NCI-H1436 treated with DMSO at 0.1 percent for 48 hours (cell line): ENCODE data around the gene PTPRK.

Experiments used
- DNase-seq: peaks from one replicate; lab custom pipeline; 2025; lab: John Stamatoyannopoulos, UW

PTPRK gene

DNA sequence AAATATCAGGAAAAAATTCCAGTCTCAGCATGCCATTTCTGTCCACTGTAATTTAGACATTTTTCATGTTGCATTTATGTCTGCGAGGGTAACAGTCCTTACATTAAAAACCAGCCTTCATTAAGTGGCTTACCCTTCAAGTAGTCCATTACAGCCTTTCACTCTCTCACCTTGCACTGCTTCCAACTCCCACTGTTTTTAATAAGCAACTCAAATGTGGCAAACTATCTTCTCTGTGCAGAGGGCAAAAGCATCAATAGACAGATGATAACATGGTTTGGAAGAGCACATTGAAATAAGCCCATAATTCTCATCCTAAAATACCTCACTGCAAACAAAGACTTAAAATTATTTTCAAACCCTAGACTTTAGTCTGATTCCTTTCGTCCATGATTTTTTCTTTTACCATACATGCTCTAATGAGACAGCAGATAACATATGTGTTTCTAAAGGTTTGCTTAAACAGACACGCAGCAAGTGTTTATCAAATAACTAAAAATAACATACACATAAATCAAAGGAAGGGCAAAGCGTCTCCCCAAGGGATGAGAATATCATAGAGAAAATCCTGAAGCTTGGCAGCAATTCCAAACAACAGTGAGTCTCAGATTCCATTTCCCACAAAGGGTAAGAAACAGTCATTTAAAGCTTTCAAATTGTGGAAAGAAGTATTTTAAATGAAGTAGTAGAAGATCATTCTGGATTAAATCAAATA lies 130.4 kb downstream of the PTPRK start:
- DNase-seq, result no peak

DNA sequence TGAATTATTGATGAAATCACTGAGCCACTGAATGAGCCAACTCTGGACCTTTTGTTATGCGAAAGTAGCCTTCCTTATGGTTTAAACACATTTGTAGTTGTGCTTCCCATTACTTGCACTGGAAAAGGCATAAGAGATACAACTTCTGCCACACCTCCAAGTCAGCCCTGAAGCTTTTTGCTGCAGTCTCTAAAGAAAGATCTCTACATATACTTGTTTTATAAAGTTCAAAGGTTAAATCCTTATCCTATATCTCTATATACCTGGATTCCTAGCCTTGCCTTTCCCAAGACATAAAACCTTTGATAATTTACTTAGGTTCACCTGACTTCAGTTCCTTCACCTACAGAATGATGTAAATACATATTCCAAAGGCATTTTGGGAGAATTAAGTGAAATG lies 132.0 kb downstream of the PTPRK start:
- no peak for DNase-seq

DNA sequence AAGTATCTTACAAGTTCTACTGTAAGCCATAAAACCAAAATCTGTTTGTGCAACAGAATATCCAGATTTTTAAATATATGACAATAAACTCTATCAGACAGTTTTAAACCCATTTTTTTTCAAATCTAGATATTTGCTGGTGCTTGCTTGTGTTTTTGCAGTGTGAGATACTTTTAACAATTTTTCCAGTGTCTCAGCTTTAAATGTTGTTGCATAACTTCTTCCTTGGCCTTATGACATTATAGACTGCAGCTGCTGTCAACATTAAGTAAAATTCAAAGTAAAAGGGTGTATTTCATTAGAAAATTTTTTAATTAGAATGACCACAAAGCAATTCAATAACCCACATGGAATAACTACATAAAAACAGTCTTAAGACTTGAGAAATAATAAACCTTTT lies 139.5 kb downstream of the PTPRK start:
- DNase-seq, result no peak

DNA sequence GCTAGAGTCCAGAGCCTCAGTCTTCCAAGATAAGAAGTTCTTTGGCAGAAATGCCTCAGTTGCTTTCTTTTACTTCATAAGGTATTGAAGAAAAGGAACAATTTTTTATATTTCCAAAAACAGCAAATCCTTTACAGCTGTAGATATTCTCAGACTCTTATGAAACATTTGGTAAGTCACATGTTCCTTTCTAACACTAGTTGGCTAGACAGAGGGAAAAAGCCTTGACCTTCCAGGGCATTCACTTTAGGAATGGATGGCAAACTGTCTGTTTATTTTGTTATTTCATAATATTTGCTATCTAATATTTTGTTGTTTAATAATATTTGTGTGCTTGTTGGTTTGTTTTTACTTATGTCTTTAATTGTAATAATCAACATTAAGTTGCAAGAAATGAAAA lies 140.8 kb downstream of the PTPRK start:
- no peak for DNase-seq

DNA sequence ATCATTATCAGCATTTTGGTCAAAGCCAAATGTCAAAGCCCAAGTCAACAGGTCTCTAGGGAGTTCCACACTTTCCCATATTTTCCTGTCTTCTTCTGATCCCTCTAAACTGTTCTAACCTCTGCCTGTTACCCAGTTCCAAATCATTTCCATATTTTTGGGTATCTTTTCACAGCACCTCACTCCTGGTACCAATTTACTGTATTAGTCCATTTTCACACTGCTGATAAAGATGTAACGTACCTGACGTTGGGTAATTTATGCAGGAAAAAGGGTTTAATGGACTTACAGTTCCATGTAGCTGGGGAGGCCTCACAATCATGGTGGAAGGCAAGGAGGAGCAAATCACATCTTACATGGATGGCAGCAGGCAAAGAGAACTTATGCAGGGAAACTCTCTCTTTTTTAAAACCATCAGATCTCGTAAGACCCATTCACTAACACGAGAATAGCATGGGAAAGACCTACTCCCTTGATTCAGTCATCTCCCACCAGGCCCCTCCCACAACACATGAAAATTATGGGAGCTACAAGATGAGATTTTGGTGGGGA lies 143.4 kb downstream of the PTPRK start:
- no peak for DNase-seq

DNA sequence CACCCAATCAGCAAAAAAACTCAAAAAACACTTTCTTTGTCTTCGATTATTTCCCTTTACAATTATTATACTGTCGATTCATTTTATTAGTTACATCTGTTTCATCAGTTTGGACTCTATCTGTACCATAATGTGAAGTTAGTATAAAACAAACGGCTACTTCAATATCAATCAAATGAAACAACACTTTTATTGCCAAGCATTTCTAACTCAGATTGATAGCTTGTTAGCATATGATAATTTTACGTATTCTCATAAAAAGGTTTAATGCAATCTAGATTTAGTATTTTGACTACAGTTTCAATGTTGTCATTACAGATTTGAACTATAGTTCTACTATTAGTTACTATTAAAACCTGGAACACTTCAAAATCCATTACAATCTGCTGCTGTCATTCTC lies 149.3 kb downstream of the PTPRK start:
- no peak for DNase-seq

DNA sequence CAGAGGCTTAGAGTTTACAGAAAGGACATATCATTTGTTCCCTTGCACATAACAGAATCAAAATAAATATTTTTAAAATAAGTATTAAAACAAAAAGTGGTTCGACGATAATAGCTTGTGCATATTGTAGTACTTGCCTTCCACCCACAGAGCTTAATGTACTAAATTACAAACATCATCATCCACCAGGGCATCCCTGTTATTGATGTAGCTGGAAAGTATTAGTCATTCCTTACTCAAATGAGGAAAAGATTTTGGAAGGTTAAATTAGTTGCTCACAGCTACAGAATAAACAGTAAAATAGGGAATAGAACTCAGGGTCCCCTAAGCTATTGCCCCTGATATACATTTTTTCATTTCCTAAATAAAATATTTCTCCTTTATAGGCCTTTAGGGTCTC lies 150.3 kb downstream of the PTPRK start:
- no peak for DNase-seq

DNA sequence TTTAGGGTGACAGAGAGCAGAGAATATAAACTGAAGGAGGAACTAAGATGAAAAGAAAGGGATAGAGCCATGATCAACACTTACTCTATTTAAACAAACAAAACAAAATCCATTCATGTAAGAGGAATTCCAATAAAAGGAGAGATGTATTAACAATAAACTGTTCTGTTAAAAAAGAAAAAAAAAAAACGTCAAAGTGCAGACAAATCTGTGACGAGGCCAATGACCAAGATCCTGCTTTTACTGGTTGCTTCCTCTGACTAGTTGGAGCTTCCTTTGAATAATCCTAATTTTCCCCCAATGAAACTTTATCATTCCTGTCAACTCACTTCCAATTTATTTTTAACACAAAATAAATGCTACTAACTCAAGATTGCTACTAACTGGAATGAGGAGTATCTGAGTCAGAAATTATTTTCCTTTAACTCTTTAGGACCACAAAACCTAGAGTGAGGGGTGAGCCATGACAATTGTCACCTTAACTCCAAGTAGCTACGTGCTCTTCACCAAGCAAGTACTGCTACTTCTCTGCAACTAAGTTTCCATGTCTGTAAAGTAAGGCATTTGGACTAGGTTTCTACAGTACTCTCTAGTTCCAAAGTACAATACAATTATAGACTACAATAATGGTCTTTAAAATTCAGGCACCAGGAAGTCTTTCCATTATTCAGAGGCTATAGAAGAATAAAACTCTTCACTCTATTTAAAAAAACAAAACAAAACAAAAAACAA lies 152.0 kb downstream of the PTPRK start:
- DNase-seq, result no peak

DNA sequence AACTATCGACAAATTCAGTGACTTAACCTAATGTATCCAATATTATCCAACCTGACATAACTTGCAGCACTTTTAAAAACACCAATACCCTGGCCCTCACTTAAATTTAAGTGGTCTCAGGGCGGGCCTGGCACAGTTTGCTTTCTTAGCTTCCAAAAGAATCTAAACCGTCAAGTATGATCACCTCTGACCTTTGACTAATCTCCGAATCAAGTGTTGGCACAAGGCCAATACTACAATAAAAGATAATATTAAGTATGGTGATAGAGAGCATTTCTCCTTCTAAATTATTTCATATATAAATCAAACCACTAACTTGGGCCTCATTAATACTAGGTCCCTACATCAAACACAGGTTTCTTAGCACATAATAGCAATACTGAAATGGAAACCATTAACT lies 153.0 kb downstream of the PTPRK start:
- no peak for DNase-seq

DNA sequence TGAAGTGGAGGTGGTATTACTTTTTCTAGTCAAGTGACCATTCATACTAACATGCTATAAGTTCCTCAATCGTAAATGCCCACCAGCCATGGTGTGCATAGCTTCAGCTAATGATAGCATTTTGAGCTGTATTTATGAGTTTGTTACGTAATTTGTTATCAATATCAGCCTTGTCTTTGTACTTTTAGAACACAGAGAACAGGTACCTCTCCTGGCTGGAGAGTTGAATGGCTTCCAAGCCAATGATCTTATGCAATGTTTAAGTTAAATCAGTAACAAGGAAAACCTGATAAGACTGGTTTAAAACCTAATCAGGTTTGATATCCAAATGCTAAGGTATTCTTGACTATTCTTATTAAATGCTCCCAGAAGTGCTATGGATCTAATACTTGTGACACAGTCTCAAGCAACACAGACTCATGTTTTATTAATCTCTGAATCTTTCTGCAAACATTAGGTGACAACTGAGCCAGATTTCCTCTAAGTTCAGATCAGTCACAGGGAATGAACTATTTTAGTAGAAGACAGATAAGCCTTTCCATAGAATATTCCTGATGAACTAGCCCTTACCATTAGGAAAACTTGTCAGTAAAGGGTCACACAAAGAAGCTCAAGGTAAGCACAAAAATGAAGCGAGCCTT lies 154.8 kb downstream of the PTPRK start:
- no peak for DNase-seq

DNA sequence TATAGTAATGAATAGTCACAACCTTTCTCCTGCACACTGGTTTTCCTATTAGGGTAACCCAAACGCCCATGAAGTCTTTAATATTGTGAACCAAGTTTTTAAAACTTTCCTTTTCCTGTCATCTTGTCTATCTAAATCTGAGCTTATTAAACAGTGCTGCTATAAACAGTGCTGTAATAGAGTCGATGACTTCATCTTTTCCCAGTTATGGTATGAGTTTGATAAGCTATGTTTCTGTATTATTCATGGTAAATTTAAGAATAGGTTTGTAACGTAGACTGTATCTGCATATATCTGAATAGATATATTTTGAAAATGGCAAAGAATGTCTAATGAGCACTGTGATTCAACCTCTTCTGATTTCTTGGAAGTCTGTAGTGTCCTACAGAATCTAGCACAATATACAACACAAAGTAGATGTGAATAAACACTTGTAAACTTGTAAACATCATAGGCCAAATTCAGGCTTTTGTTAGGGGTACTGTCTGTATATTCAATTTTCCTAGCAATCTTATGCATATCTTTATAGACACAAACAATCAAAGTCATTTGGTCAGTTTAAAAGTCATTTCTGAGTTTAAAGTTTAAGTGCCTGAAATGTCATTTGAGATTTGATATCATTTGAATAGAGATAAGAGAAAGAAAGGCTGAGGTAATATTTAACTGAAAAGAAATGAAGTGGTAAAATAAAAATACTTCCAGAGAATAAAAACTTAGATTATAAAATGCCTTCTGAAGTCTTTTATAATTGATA lies 155.5 kb downstream of the PTPRK start:
- no peak for DNase-seq

DNA sequence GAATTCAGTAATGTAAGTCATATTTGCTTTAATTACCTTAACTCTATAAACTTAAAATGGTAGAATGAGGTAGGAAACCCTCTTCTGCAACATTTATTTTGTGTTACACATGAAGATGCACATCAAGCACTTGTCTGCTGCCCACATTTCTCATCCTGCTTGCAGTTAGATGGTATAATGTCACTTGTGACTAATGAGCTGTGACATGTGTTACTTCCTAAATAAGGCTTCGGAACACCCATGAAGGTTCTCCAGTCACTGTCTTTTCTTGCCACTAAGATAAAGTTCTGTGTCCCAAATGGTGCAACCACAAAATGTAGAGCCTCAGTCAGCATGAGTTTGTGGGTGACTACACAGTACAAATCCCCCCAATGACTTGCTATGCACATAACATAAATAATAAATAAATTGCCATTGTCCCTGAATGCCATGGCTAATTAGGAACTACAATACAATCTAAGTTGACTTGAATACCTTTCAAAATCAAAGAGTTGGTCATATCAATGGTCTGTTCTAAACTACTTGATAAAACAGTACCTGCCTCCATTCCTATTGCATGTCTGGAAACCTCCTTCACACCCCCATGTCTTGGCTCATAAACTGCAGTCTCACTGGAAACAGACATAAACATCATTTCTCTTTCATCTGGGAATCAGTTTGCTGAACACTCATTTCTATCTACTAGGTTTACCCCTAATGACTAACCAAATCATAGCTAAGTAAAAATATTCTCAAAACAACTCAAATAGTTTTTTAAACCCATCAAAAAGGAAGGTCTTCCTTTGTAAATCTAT lies 157.2 kb downstream of the PTPRK start:
- DNase-seq, result no peak

DNA sequence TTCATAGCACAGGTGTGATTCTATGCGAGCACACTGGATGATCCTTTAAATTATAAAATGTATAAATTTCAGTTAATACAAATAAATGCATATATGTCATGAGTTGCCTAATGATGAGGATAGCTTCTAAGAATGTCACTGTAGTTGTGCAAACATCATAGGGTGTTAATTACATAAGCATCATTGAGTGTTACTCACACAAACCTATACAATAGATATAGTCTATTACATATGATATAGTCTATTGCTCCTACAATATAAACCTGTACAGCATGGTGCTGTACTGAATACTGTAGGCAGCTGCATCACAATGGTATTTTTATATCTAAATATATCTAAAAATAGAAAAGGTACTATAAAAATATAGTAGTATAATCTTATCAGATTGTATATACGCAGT lies 159.0 kb downstream of the PTPRK start:
- no peak for DNase-seq

DNA sequence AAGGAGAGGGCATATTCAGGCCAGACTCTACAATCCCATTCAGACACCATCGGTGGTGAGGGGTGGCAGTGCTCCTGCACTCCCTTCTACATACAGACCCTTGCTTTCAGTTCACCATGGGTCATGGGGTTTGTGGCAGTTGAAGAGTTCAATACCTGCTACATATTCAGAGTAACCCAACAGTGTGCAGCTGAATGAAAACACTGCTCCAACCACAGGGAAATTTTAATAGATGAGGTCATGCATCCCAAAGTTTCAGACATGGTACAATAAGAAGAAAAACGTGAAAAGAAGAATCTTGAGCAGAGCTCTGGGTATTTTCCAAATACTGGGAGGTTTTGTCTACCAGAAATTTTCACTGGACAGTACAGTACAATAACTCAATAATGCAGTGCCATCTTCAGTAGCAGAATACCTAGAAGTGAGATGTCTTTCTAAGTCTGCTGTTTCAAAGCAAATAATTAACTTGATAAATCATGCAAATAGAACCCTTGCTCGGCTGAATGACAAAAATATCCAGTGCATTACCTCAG lies 162.1 kb downstream of the PTPRK start:
- DNase-seq, result no peak

DNA sequence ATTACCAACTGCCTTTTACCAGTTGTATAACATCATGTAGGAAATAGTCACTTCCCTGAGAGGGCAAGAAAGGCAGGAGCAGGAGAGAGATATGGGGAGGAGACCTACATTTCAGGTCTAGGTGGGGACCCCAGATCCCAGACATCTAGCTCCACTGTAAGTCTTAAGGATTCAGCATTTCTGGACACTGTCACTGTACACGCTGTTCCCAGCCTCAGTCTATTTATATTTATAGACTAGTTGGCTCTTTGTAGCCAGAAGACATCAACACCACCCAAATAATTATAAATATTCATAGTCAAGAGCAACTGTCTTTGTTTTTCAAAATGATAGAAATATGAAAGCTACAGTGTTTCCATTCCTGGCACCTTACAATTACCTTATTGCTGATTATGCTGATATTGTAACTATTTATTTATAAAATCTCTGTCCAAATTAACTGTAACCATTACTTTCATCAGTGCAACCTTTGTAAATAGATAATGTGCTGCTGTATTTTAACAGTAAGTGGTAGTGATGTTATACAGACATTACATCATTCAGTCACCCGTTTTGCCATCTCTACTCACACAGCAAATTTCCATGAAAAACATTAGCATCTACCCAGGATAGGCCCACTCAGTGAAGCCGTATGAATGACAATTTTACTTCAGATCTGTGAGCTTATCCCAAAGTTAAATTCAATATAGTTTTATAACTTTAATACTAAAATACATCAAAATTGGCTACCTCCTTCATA lies 162.8 kb downstream of the PTPRK start:
- no peak for DNase-seq

DNA sequence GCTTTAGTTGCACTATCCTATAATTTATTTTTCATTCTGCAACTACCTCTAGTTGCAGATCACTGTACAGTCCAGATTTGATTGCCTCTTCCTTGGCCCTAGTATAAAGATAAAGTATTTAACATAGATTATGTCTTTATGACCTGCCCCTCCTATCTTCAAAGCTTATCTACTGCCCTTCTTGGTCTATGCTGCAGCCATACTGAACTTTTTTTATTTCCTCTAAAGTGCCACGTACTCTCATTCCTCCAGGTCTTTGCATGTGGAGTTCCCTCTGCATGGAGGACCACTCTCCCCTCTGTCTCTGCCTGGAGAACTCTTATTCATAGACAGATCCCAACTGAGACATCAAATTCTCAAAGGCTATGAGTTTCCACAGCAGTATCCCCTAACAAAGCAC lies 168.0 kb downstream of the PTPRK start:
- DNase-seq, result no peak

DNA sequence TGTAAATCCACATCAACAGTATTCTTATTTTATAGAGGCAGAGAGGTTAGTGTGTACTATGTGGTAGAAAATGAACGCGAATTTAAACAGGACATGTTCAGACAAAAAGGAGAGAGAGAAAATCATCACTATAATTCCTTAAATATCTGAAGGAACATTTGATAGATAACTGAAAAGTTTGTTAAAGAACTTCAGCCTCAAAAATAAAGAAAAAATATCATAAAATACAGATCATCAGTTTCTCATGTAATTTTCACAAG lies 169.2 kb downstream of the PTPRK start:
- DNase-seq, result no peak

DNA sequence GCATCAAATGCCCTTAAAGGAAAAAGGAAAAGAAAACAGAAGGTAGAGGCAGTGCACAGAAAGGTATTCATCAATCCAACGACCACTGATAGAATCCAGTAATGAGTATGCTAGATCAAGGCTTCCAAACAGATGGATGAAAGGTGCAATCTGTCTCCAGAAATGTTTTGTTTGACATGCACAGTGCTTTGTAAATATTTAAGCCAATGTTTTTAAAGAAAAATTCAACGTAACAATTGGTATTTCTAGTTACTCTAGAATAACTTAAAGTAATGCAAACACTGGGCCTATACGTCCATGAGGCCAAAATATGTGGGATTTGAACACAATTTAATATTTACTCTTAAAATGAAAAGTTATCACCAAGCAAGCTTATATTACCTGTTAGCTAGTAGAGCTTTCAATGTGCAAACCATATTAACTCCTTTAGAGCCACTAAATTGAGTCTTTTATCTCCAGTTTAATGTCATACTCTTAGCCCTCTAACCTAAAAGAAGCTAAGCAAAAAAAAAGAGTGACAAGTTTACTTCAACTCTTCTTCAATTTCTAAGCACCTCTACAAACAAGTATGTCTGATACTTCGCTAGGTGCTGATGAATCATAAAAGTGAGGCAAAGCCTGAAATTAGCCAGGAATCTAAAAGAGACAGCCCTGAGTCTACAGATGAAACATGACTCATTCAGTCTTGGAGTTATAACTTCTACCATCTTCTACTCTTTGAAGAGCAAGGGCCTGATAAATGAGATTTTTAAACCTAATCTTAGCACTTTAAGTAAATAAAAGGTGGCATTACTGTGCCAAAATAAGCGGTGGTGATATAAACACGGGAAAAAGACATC lies 169.8 kb downstream of the PTPRK start:
- no peak for DNase-seq

DNA sequence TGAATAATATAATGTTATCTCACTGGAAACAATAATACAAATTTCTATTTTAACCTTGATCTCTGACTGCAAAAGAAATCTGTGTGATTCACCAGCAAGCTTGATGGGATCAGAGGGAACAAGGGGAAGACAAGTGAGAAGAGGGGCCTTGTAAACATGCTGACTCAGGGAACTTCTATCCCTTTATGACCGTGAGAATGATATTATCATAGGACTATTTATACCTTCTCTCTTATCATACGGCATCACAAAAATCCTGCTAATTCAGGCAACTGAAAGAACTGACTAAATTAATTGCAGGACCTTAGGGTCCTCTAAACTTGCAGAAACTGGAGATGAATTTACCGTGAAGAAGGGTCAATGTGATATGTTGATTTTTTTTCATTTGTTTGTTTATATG lies 173.3 kb downstream of the PTPRK start:
- no peak for DNase-seq

DNA sequence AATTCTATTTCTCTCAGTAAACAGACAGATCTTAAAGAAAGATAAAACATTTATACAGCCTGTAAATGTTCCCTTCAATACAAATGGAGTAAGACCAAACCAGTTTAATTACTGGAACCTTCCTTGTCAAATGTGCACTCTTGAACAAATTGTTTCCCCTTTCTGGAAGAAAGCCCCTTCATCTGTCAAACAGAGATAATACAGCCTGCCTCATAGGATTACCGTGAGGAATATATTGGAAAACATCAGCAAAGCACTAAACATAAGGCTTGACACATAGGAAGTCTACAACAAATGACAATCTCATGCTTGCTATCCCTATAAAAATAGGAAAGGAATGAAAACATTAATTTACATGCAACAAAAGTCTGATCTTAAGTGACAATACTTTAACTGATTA lies 173.8 kb downstream of the PTPRK start:
- DNase-seq, result no peak
